HepG2 (cell line): Measurements from ENCODE around the gene CREG1. TPM values are rescaled to one million over a fixed set of nuclear protein-coding genes. Genes with fewer than 3 reads are reported as not detected.

ENCODE experiments used
- DMAP1 ChIP-seq: IDR thresholded peaks from 2 replicates; pipeline ENCODE4 v1.6.1; 2016
- ETS1 ChIP-seq: sonication (generic); formaldehyde crosslinking; IDR thresholded peaks from 2 replicates; pipeline ENCODE4 v1.4.0; 2020; ENCODE audit warnings: missing genetic modification reagents
- GLI4 ChIP-seq: sonication (generic); formaldehyde crosslinking; IDR thresholded peaks from 2 replicates; pipeline ENCODE4 v1.5.1; 2020; ENCODE audit warnings: missing genetic modification reagents, mild to moderate bottlenecking, moderate library complexity, borderline replicate concordance
- HNRNPLL ChIP-seq: fragments of 200-400 bp; formaldehyde crosslinking; IDR thresholded peaks from 2 replicates; pipeline ENCODE4 v1.6.1; 2017; ENCODE audit warnings: mild to moderate bottlenecking, low read depth, low read length; ENCODE audit not compliant: poor library complexity, severe bottlenecking
- HOXD1 ChIP-seq: sonication (generic); formaldehyde crosslinking; IDR thresholded peaks from 2 replicates; pipeline ENCODE4 v1.5.0; 2020; ENCODE audit warnings: missing genetic modification reagents
- JUN ChIP-seq: sonication (generic); formaldehyde crosslinking; IDR thresholded peaks from 2 replicates; pipeline ENCODE4 v1.4.0; 2020; ENCODE audit warnings: mild to moderate bottlenecking, missing genetic modification reagents
- KAT8 ChIP-seq: IDR thresholded peaks from 2 replicates; pipeline ENCODE4 v1.6.1; 2016; ENCODE audit warnings: missing genetic modification reagents, missing compliant biosample characterization
- KLF12 ChIP-seq: sonication (generic); formaldehyde crosslinking; IDR thresholded peaks from 2 replicates; pipeline ENCODE4 v1.4.0; 2020; ENCODE audit warnings: missing genetic modification reagents, borderline replicate concordance
- KLF15 ChIP-seq: sonication (generic); formaldehyde crosslinking; IDR thresholded peaks from 2 replicates; pipeline ENCODE4 v1.8.1; 2023; ENCODE audit warnings: borderline replicate concordance, mild to moderate bottlenecking, inconsistent platforms, missing genetic modification reagents, mixed read lengths
- MIER2 ChIP-seq: IDR thresholded peaks from 2 replicates; pipeline ENCODE4 v1.6.1; 2016; ENCODE audit warnings: missing biosample characterization, missing genetic modification reagents
- MNT ChIP-seq: fragments of 450-650 bp; IDR thresholded peaks from 2 replicates; pipeline ENCODE4 v1.6.1; 2016
- PHF5A ChIP-seq: IDR thresholded peaks from one replicate; pipeline ENCODE4 v1.6.1; 2018; ENCODE audit warnings: low read depth, missing genetic modification reagents; ENCODE audit not compliant: unreplicated experiment
- POLR2G ChIP-seq: fragments of 200-400 bp; formaldehyde crosslinking; IDR thresholded peaks from 2 replicates; pipeline ENCODE4 v1.6.1; 2018; ENCODE audit warnings: mild to moderate bottlenecking, low read depth, low read length, moderate library complexity
- SSRP1 ChIP-seq: IDR thresholded peaks from 2 replicates; pipeline ENCODE4 v1.6.1; 2016; ENCODE audit warnings: control low read depth
- TIGD3 ChIP-seq: sonication (generic); formaldehyde crosslinking; IDR thresholded peaks from 2 replicates; pipeline ENCODE4 v1.5.1; 2020; ENCODE audit warnings: mild to moderate bottlenecking, missing genetic modification reagents, borderline replicate concordance
- WIZ ChIP-seq: sonication (generic); formaldehyde crosslinking; IDR thresholded peaks from 2 replicates; pipeline ENCODE4 v1.5.1; 2020; ENCODE audit warnings: mild to moderate bottlenecking, missing genetic modification reagents
- ZBTB20 ChIP-seq: sonication (generic); formaldehyde crosslinking; IDR thresholded peaks from 2 replicates; pipeline ENCODE4 v1.8.1; 2023; ENCODE audit warnings: missing genetic modification reagents, low read depth, mild to moderate bottlenecking, borderline replicate concordance
- ZBTB43 ChIP-seq: sonication (generic); formaldehyde crosslinking; conservative IDR thresholded peaks from 2 replicates; pipeline ENCODE4 v1.4.0; 2020; ENCODE audit warnings: missing genetic modification reagents
- ZBTB7B ChIP-seq: sonication (generic); formaldehyde crosslinking; IDR thresholded peaks from 2 replicates; pipeline ENCODE4 v1.4.0; 2020; ENCODE audit warnings: missing genetic modification reagents
- ZNF205 ChIP-seq: IDR thresholded peaks from 2 replicates; pipeline ENCODE4 v1.6.1; 2018; ENCODE audit warnings: missing biosample characterization, missing genetic modification reagents
- ZNF264 ChIP-seq: sonication (generic); formaldehyde crosslinking; IDR thresholded peaks from 2 replicates; pipeline ENCODE4 v1.4.0; 2020; ENCODE audit warnings: missing genetic modification reagents
- ZNF576 ChIP-seq: sonication (generic); formaldehyde crosslinking; IDR thresholded peaks from 2 replicates; pipeline ENCODE4 v1.4.0; 2020; ENCODE audit warnings: mild to moderate bottlenecking, missing genetic modification reagents
- ZNF644 ChIP-seq: IDR thresholded peaks from 2 replicates; pipeline ENCODE4 v1.6.1; 2016; ENCODE audit warnings: low read depth
- ZNF703 ChIP-seq: sonication (generic); formaldehyde crosslinking; IDR thresholded peaks from 2 replicates; pipeline ENCODE4 v1.5.1; 2020; ENCODE audit warnings: missing genetic modification reagents, mild to moderate bottlenecking, moderate library complexity, borderline replicate concordance
- polyA plus RNA-seq, 8 experiments: library from polyadenylated mRNA; depleted of rRNA in 3 of 8; stranded (reverse) in 7 of 8; unstranded in 1 of 8; fragments of >200 nt; fragmentation: Illumina TruSeq in 4 of 8; extraction: Trizol in 4 of 8; gene quantifications; 2 replicates each; pipeline versions ENCODE4 v1.2.1 to v1.2.3, GENCODE V29; 2011 to 2016; ENCODE audit warnings: low read depth in 4 of 8, missing spikeins in 1 of 8, mixed read lengths in 1 of 8; ENCODE audit not compliant: insufficient read depth in 1 of 8
- total RNA-seq, 5 experiments: library from RNA; depleted of rRNA; stranded (reverse); fragments of >200 nt; fragmentation: Illumina TruSeq; extraction: Trizol; gene quantifications; 2 replicates each; pipeline ENCODE4 v1.2.3, GENCODE V29; 2016; ENCODE audit warnings: low read depth in 1 of 5

Gene CREG1
- total and polyA plus RNA-seq, 2 of the 13 experiments (the other 11 are each of a cell fraction or from before 2014, with no cell fraction given): 31.3 to 33.5 TPM

- TF ChIP-seq GLI4 (CRISPR knock-in tag) (no peak), ETS1 (CRISPR knock-in tag) (no peak), ZBTB7B (CRISPR knock-in tag) (no peak), ZNF576 (CRISPR knock-in tag) (no peak), PHF5A (CRISPR knock-in tag) (no peak), KLF15 (no peak), KAT8 (CRISPR knock-in tag) (0 out of 2 replicates have a peak, but pooled peaks have one; percentile 26), SSRP1 (CRISPR knock-in tag) (no peak), WIZ (no peak), ZNF644 (CRISPR knock-in tag) (no peak), MIER2 (CRISPR knock-in tag) (no peak), ZNF703 (CRISPR knock-in tag) (0 out of 2 replicates have a peak, but pooled peaks have one; percentile 21), KLF12 (CRISPR knock-in tag) (peak; percentile 83; the same call in 1 of the 2 replicates), TIGD3 (CRISPR knock-in tag) (no peak), ZBTB43 (CRISPR knock-in tag) (peak; percentile 86), POLR2G (peak; percentile 76), ZNF264 (no peak), MNT (no peak), ZBTB20 (CRISPR knock-in tag) (no peak), JUN (CRISPR knock-in tag) (no peak), DMAP1 (CRISPR knock-in tag) (no peak), HNRNPLL (peak; percentile 65), ZNF205 (CRISPR knock-in tag) (no peak), HOXD1 (CRISPR knock-in tag) (peak; percentile 73; the same call in 1 of the 2 replicates)
These were observed at the start of gene CREG1 (continued) for GRCh38 chr1:167553136-167554027.
